Effector CD8-positive, alpha-beta T cell (primary cell): Measurements from ENCODE around the gene DTL.
"Not testable (repeated sequence)": the region's sequence is repeated elsewhere in the genome, so short reads cannot be mapped to it uniquely, and the experiment has no call there.

ENCODE experiments used
- DNase-seq: peaks from one replicate; lab custom pipeline; 2025; lab: John Stamatoyannopoulos, UW
- total RNA-seq, 4 experiments: gene quantifications; one replicate each; lab custom pipeline; 2026; lab: John Stamatoyannopoulos, UW

Gene DTL
- total RNA-seq = 1.2 to 4.0 (median 1.6) reads per million in 4 experiments

GRCh38 chr1:212035123-212035834, at the start of gene DTL, which contains the start of gene INTS7:
Gene DTL (plus strand): TSS chr1:212035748. CDS start chr1:212035891, 143 bp downstream.
Gene INTS7 (minus strand): TSS chr1:212035557. CDS start chr1:212035437, 120 bp downstream.
- peak; percentile 97 for DNase-seq

GRCh38 chr1:211986628-211987254, 48.8 kb upstream of the DTL start:
- no peak for DNase-seq

- DNase-seq = no peak
These were observed 43.9 kb upstream of the DTL start for GRCh38 chr1:211991695-211992094.

GRCh38 chr1:211997426-211997825, 38.1 kb upstream of the DTL start:
- DNase-seq = not testable (repeated sequence)

GRCh38 chr1:212002536-212002935, 33.0 kb upstream of the DTL start:
- DNase-seq = no peak

GRCh38 chr1:212004895-212005608, 30.5 kb upstream of the DTL start:
- DNase-seq = no peak

GRCh38 chr1:212007178-212007577, 28.4 kb upstream of the DTL start:
- DNase-seq = no peak

GRCh38 chr1:212007886-212008285, 27.7 kb upstream of the DTL start:
- DNase-seq = no peak

- DNase-seq = no peak
These were observed 26.0 kb upstream of the DTL start for GRCh38 chr1:212009561-212009960.

GRCh38 chr1:212010004-212010403, 25.5 kb upstream of the DTL start:
- no peak for DNase-seq

GRCh38 chr1:212012034-212012740, 23.4 kb upstream of the DTL start:
- DNase-seq = peak; percentile 37

- no peak for DNase-seq
These were observed 21.9 kb upstream of the DTL start for GRCh38 chr1:212013672-212014071.

- no peak for DNase-seq
These were observed 14.6 kb upstream of the DTL start for GRCh38 chr1:212020975-212021374.

GRCh38 chr1:212021563-212021962, 14.0 kb upstream of the DTL start:
- no peak for DNase-seq

- not testable (repeated sequence) for DNase-seq
These were observed 12.6 kb upstream of the DTL start for GRCh38 chr1:212022908-212023307.

GRCh38 chr1:212024469-212025149, 10.9 kb upstream of the DTL start:
- DNase-seq = no peak

GRCh38 chr1:212027727-212028126, 7.8 kb upstream of the DTL start:
- DNase-seq = not testable (repeated sequence)

- DNase-seq = no peak
These were observed 4.5 kb upstream of the DTL start for GRCh38 chr1:212030936-212031528.

GRCh38 chr1:212034516-212035122, 929 bp upstream of the DTL start:
- peak; percentile 13 for DNase-seq

GRCh38 chr1:212035835-212036605, 472 bp downstream of the DTL start:
- no peak for DNase-seq
